ES-I3 (cell line): ENCODE measurements around the gene MAX.

ENCODE experiments used
- H3K36me3 ChIP-seq: 2 replicates; pipeline ENCODE4 v1.6.1; 2013; ENCODE audit warnings: mild to moderate bottlenecking, low read length, control low read depth, moderate library complexity; ENCODE audit not compliant: insufficient read depth
- H3K4me1 ChIP-seq: 2 replicates; pipeline ENCODE4 v1.6.1; 2013; ENCODE audit warnings: mild to moderate bottlenecking, control low read depth, low read length; ENCODE audit not compliant: insufficient read depth
- H3K9ac ChIP-seq: 2 replicates; pipeline ENCODE4 v1.6.1; 2013; ENCODE audit warnings: low read depth, mild to moderate bottlenecking, low read length, moderate library complexity
- H3K9me3 ChIP-seq: 2 replicates; pipeline ENCODE4 v1.6.1; 2013; ENCODE audit warnings: mild to moderate bottlenecking, low read length, moderate library complexity; ENCODE audit not compliant: control insufficient read depth, insufficient read depth

The MAX gene

DNA sequence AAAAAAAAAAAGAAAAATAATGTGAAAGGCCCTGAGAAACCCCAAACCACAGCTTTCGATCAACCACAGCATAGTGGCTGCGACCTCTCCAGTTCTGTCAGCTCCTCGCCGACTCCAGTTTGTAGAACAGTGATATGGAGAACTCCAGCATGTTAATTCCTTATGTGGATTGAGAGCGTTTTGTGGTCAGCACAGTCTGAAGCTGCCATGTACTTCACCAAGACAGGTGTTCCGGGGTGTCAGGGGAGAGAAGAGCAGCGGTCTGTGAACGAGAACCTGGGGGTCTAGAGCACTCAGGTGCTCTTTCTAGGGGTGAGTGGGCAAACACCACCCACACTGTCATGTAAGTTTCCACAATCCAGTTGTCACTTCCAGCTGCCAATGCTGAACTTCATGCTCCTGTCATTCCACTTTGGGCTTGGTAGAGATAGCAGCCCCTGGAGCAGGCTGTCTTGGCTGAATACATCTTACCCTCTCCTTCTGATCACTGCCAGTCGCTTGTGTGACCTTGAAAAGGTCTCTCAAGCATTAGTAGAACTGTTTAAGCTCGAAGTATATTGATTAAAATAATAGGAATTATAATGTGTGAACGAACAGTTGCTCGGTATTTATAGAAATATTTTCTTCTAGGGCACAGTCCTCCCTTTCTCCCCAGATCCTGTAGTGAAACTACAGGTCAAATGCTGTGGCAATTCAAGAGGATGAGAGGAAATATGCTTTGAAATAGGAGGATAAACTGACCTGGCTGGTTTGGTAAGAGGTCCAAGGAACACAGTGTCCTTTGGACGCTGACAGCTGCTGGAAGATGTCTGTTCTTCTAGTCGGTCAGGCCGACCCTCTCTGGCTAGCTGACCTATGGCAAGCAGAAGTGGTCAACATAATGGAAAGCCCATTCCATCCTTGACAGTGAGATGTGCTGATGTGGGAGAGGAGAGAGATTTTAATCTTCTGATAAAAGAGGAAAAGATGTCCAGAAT is 15.7 kb upstream of the MAX start:
- no peak overlapping the region for H3K9ac ChIP-seq
- no peaks in the 10 kb centered on the region for H3K36me3 ChIP-seq
- H3K4me1 ChIP-seq = no peaks in the 10 kb centered on the region
- no peaks in the 10 kb centered on the region for H3K9me3 ChIP-seq

DNA sequence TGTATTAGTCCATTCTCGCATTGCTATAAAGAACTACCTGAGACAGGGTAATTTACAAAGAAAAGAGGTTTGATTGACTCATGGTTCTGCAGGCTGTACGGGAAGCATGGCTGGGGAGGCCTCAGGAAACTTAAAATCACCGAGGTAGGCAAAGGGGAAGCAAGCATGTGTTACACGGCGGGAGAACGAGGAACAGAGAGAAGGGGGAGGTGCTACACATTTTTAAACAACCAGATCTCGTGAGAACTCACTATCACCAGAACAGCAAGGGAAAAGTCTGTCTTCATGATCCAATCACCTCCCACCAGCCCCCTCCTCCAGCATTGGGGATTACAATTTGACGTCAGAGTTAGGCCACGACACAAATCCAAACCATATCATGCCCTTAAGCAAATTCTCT is 13.3 kb upstream of the MAX start:
- no peaks in the 10 kb centered on the region for H3K9me3 ChIP-seq
- H3K9ac ChIP-seq = no peak overlapping the region
- no peaks in the 10 kb centered on the region for H3K4me1 ChIP-seq
- no peaks in the 10 kb centered on the region for H3K36me3 ChIP-seq

DNA sequence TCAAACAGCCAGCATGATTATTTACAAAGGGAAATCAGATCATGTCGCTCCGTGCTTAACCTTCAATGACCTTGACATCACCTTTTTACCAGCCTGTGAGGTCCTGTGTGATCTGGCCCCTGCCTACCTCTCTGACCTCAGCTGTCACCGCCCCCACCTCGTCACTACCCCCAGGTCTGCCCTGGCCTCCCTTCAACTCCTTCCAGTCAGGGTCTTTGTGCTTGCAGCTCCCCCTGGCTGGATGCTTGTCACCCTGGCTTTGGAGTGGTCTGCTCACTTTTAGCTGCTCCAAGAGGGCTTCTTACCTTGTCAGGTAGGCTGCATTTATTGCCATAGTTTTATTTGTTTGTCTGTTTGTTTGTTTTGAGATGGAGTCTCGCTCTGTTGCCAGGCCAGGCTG is 8.2 kb upstream of the MAX start:
- Histone ChIP-seq H3K36me3 (no peaks in the 10 kb centered on the region), H3K9me3 (no peaks in the 10 kb centered on the region), H3K9ac (no peak overlapping the region), H3K4me1 (no peaks in the 10 kb centered on the region)

DNA sequence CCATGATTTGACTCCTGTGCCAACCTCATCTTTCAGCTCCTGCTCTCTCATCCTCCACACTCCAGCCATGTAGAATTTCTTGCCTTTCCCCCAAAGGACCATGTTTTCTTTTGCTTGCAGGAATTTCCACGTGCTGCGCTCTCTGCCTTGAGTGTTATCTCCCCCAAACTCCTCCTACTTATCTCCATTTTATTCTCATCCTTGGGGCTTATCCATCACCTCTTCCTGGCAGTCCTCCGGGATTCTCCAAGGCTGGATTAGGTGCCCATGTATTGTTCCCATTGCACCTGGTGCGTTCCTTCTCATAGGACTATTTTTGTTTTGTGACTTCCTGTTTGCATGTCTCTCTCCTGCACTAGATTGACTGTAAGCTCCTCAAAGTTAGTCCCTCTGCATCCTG is 7.0 kb upstream of the MAX start:
- Histone ChIP-seq H3K4me1 (no peaks in the 10 kb centered on the region), H3K9me3 (no peaks in the 10 kb centered on the region), H3K36me3 (no peaks in the 10 kb centered on the region), H3K9ac (no peak overlapping the region)

DNA sequence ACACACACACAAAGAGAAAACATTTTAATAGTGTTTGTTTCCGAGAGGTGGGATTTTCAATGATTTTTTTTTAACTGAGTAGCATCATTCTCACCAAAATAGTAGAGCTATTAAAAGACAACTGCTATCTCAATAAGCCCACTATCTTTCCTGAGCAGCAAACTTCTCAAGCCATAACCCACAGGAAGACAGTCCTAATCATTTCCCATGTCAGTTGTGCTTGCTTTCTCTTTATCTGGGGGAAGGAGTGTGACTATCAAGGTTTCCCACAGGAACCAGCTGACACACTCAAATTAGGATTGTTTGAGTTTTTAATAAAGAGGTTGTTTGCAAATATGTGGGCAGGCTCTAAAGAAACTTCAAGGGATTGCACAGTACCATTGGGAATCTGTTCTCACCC is 4.9 kb upstream of the MAX start:
- no peaks in the 10 kb centered on the region for H3K36me3 ChIP-seq
- no peaks in the 10 kb centered on the region for H3K4me1 ChIP-seq
- H3K9me3 ChIP-seq = no peaks in the 10 kb centered on the region
- no peak overlapping the region for H3K9ac ChIP-seq

DNA sequence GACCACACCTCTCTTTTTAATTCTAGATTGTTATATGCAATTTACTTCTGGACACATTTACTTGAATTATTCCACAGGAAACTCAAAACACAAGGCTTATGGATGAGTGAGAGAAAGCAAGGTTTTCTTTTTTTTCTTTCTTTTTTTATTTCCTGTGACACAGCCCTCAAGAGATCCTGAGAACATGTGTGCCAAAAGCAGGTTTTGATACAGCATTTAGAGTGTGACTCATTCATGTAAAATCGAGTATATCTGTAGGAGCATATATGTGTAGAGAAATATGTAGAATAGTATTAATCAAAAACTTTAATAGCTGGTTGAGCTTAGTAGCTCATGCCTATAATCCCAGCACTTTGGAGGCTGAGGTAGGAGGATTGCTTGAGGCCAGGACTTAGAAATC is 4.4 kb upstream of the MAX start:
- no peaks in the 10 kb centered on the region for H3K4me1 ChIP-seq
- no peaks in the 10 kb centered on the region for H3K9me3 ChIP-seq
- no peak overlapping the region for H3K9ac ChIP-seq
- no peaks in the 10 kb centered on the region for H3K36me3 ChIP-seq

DNA sequence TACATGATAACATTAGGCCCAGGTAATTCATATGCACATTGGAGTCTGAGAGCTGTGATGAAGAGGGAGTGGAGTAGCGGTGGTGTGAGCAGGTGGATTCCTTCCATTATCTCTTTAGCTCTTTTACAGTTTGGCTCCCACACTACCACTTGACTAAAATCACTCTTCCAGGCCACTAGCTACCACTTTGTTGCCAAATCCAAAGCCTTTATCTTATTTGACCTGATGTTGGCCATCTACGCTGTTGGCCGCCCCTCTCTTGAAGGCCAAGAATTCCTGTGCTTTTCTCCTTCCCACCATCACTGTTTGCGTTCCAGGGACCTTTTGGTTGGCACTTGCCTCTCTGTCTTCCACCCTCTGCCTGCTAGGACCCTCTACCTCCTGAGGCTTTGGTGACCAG is 4.0 kb upstream of the MAX start:
- Histone ChIP-seq H3K4me1 (no peaks in the 10 kb centered on the region), H3K9ac (no peak overlapping the region), H3K9me3 (no peaks in the 10 kb centered on the region), H3K36me3 (no peaks in the 10 kb centered on the region)

DNA sequence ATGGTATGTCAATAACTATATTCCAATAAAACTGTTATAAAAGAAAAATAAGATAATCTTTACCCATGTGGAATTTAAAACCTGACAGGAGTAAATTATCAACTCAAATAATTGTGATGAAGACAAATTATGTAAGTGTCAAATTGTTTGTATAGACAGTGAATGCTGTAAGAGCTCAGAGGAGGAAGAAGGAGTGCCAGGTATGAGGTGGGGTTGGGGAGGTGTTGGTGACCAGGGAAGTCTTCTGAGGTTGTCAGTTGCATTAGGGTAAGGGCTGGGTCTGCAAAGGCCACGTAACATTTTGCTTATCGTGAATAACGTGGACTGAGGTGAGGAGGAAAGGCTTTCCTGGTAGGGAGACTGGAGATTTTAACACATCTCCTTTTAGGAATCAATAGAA is 2.5 kb upstream of the MAX start:
- Histone ChIP-seq H3K9me3 (no peaks in the 10 kb centered on the region), H3K9ac (no peak overlapping the region), H3K4me1 (no peaks in the 10 kb centered on the region), H3K36me3 (no peaks in the 10 kb centered on the region)

DNA sequence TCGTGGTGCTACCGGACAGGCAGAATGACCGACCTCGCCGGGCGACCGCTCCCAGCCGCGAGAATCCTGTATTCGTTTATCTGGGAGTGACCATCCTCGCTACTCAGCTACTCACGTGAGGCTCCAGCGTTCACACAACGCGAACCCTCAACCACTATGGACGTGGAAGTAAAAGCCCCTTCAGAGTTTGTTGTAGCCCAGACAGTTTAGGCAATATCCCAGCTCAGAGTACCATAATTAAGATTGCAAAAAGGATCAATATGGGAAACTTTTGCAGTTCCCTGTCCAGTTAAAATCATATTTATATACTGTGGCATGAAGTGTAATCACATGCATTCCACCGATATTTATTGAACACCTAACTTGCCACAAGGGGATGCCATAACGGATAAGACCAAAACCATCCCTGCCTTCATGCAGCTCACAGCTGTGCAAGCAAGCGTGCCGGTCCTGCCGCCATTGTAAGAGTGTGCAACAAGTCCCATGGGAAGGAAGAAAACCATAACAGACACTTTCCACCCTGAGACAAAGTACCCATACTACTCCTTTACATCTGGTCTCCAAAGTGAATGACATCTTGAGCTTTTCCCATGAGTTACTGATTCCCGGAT is 938 bp upstream of the MAX start:
- Histone ChIP-seq H3K36me3 (0 out of 2 replicates have a peak, but pooled peaks cover 3% of the 10 kb centered on the region), H3K4me1 (no peaks in the 10 kb centered on the region), H3K9me3 (no peaks in the 10 kb centered on the region), H3K9ac (peak overlapping the region; percentile 83)

DNA sequence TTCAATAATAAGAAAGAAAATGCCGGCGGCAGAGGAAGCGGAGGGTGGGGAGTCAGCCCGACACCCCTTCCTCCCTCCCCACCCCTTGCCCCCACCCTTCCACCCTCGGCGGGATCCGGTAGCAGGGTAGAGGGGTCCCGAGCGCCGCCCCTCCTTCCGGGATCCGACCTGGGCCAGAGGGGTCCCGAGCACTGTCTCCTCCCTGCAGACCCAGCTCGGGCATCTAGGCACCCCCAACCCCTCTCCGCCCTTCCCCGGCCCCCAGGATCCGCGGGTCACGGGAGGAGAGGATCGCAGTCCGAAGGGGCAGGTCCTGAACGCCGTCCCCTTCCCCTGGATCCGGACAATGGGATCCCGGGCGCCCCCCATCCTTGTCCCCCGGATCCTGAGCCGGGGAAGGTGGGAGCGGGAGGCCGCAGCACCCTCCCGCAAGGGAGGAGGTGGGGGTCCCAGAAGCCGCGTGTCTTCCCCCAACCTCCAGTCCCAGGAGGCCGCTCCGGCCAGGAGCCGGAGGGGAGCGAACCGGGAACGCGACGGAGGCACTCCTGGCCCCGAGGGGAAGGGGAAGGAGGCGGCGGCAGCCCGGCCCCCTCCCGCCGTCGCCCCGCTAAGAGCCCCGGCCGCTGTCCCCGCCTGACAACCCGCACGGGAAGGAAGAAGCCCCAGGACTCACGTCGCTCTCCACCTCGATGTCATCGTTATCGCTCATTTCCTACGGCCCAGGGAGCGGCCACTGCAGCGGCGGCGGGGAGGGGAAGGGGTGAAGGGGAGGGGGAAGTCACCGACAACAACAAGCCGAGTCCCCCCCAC is 481 bp downstream of the MAX start:
- H3K4me1 ChIP-seq = no peaks in the 10 kb centered on the region
- H3K9ac ChIP-seq = peak overlapping the region; percentile 89
- no peaks in the 10 kb centered on the region for H3K9me3 ChIP-seq
- peaks cover 7% of the 10 kb centered on the region; the same call in 1 of the 2 replicates for H3K36me3 ChIP-seq

DNA sequence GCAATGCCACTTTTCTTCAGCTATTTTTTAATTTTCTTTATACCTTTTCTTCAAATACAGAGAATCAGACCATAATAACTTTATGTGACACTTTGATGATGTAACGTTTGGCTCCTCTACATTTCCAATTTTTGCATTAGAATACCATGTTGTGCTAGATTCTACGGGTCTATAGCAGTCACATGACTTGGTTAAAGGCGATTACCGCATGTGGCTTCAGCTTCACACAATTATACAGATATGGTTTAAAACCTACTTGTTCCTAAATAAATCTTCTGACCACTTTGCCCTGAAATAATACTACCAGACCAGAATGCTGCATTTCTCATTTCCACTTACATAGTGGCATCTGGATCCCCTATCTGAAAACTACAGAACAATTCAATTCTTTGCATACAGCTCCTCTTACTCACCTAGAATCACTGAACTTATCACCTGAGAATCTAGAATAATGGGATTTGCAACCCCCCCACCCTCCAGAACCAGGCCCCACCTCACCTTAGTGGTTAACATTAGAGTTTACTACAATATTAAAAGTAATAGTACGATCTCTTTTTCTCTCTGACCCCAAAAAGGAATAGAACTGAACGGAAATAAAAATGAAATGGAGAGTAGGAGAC is 1.3 kb downstream of the MAX start:
- H3K9ac ChIP-seq = peak overlapping the region; percentile 89
- no peaks in the 10 kb centered on the region for H3K4me1 ChIP-seq
- H3K36me3 ChIP-seq = peaks cover 7% of the 10 kb centered on the region; the same call in 1 of the 2 replicates
- H3K9me3 ChIP-seq = no peaks in the 10 kb centered on the region

DNA sequence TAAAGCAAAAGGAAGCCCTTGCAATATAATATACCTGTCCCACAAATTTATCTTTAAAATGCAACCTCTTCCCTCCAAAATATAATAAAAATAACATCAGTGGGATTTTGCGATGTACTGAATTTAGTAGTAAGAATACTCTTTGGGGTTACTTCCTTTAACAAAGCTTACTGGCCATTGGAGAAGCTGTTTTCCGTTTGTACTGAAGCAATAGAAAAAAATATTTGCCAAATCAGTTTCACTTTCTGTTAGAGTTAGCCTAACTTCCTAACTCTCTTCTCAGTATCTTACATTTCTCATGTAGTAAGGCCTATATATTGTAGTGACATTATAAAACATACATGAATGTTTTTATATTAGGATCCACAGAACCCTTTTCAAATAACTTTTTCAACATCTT is 3.7 kb downstream of the MAX start:
- H3K9ac ChIP-seq = no peak overlapping the region
- no peaks in the 10 kb centered on the region for H3K9me3 ChIP-seq
- peaks cover 10% of the 10 kb centered on the region for H3K36me3 ChIP-seq
- no peaks in the 10 kb centered on the region for H3K4me1 ChIP-seq

DNA sequence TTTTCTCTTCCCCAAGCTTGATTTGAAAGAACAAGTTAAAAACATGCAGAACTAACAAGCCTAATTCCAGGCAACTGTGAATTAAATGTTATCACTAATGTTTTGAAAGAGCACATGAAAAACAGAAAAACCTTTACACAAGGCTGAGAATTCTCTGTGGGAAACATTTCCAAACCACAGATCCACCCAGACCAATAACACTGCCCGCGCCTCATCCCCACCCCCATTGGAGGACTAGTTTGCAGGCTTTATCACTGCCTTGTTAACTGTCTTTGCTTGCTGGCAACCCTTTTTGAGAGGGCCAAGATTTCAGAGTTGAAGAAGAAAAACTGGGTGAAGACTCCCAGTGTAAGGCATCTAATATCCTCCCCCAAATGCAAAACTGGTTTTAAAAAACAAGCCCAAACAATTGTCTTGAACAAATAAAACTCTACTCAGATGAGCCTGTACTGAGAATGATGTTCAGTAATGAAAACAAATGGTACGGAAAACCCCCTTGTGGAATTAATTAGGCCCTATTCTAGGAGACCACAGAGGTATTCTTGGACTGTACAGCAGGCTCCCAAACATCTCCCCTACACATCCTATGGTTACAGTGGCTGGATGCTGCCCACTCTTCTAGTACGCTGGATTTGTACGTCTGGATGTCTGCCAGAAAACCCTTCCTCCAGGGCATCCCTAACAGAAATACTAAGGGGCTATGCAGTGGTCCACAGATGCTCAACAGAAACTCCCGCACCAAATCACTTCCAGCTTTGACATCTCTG is 5.8 kb downstream of the MAX start:
- Histone ChIP-seq H3K4me1 (no peaks in the 10 kb centered on the region), H3K9ac (no peak overlapping the region), H3K36me3 (peaks cover 28% of the 10 kb centered on the region), H3K9me3 (no peaks in the 10 kb centered on the region)
